SK-N-SH treated with all-trans-retinoic acid at 6 μM for 48 hours (cell line): ENCODE data around the gene YPEL2.

Experiments used
- ATAC-seq: fragments of 200-7000 bp; cut with Tn5 transposase; 3 replicates; pipeline ENCODE4 v1.9.1; 2020; ENCODE audit warnings: mild to moderate bottlenecking, moderate library complexity
- CREB5 ChIP-seq: fragments of 250-450 bp; sonication (Bioruptor Pico); IDR thresholded peaks from 2 replicates; pipeline ENCODE4 v1.5.1; 2020; ENCODE audit warnings: low read depth, mild to moderate bottlenecking, moderate library complexity
- CSRNP3 ChIP-seq: fragments of 250-450 bp; sonication (Bioruptor Pico); IDR thresholded peaks from 2 replicates; pipeline ENCODE4 v1.5.1; 2021; ENCODE audit warnings: mild to moderate bottlenecking, moderate library complexity
- ESRRG ChIP-seq: fragments of 250-450 bp; sonication (Bioruptor Pico); IDR thresholded peaks from 2 replicates; pipeline ENCODE4 v1.6.1; 2021; ENCODE audit warnings: mild to moderate bottlenecking
- GLIS3 ChIP-seq: fragments of 250-450 bp; sonication (Bioruptor Pico); IDR thresholded peaks from 2 replicates; pipeline ENCODE4 v1.5.0; 2020; ENCODE audit warnings: mild to moderate bottlenecking, moderate library complexity
- OSR1 ChIP-seq: fragments of 250-450 bp; sonication (Bioruptor Pico); IDR thresholded peaks from 2 replicates; pipeline ENCODE4 v1.8.0; 2022; ENCODE audit warnings: moderate library complexity, mild to moderate bottlenecking, inconsistent platforms
- PATZ1 ChIP-seq: fragments of 250-450 bp; sonication (Bioruptor Pico); IDR thresholded peaks from 2 replicates; pipeline ENCODE4 v1.8.0; 2020; ENCODE audit warnings: mild to moderate bottlenecking, moderate library complexity, borderline replicate concordance
- POU6F1 ChIP-seq: fragments of 250-450 bp; sonication (Bioruptor Pico); IDR thresholded peaks from 2 replicates; pipeline ENCODE4 v1.8.0; 2021; ENCODE audit warnings: low read depth, mild to moderate bottlenecking, moderate library complexity, borderline replicate concordance
- PPARA ChIP-seq: fragments of 250-450 bp; sonication (Bioruptor Pico); IDR thresholded peaks from 2 replicates; pipeline ENCODE4 v1.5.0; 2020; ENCODE audit warnings: mild to moderate bottlenecking, borderline replicate concordance
- RARB ChIP-seq: fragments of 250-450 bp; sonication (Bioruptor Pico); IDR thresholded peaks from 2 replicates; pipeline ENCODE4 v1.8.0; 2021; ENCODE audit warnings: mild to moderate bottlenecking, moderate library complexity
- SNAI2 ChIP-seq: fragments of 250-450 bp; sonication (Bioruptor Pico); IDR thresholded peaks from 2 replicates; pipeline ENCODE4 v1.5.0; 2020; ENCODE audit warnings: mild to moderate bottlenecking, moderate library complexity
- TCF4 ChIP-seq: fragments of 250-450 bp; sonication (Bioruptor Pico); IDR thresholded peaks from 2 replicates; pipeline ENCODE4 v1.8.0; 2021; ENCODE audit warnings: mild to moderate bottlenecking, moderate library complexity, borderline replicate concordance
- TOX ChIP-seq: fragments of 250-450 bp; sonication (Bioruptor Pico); IDR thresholded peaks from 2 replicates; pipeline ENCODE4 v1.8.0; 2021; ENCODE audit warnings: mild to moderate bottlenecking, moderate library complexity, borderline replicate concordance
- TSHZ2 ChIP-seq: fragments of 250-450 bp; sonication (Bioruptor Pico); IDR thresholded peaks from 2 replicates; pipeline ENCODE4 v1.5.0; 2020; ENCODE audit warnings: mild to moderate bottlenecking, moderate library complexity
- ZC3H10 ChIP-seq: fragments of 250-450 bp; sonication (Bioruptor Pico); IDR thresholded peaks from 2 replicates; pipeline ENCODE4 v1.5.1; 2021; ENCODE audit warnings: mild to moderate bottlenecking, moderate library complexity
- ZFP30 ChIP-seq: fragments of 450-650 bp; formaldehyde crosslinking; IDR thresholded peaks from 2 replicates; pipeline ENCODE4 v1.5.0; 2022; ENCODE audit warnings: mild to moderate bottlenecking, moderate library complexity
- ZNF565 ChIP-seq: fragments of 450-650 bp; formaldehyde crosslinking; conservative IDR thresholded peaks from 2 replicates; pipeline ENCODE4 v1.5.0; 2020; ENCODE audit warnings: low read depth, mild to moderate bottlenecking, moderate library complexity
- ZNF8 ChIP-seq: fragments of 450-650 bp; formaldehyde crosslinking; IDR thresholded peaks from 2 replicates; pipeline ENCODE4 v1.5.0; 2020; ENCODE audit warnings: mild to moderate bottlenecking, moderate library complexity

Gene YPEL2

GRCh38 chr17:59335685-59336084, 4.2 kb downstream of the YPEL2 start:
- ATAC-seq = no peak

GRCh38 chr17:59337741-59338299, 6.4 kb downstream of the YPEL2 start:
- ATAC-seq = no peak
- no peak for TF ChIP-seq TCF4
- no peak for TF ChIP-seq GLIS3 (CRISPR knock-in tag)
- no peak for TF ChIP-seq ZNF565 (CRISPR knock-in tag)
- no peak for TF ChIP-seq ZFP30
- TF ChIP-seq RARB = no peak
- no peak for TF ChIP-seq TSHZ2 (CRISPR knock-in tag)

More at GRCh38 chr17:59335685-59336084, 4.2 kb downstream of the YPEL2 start:
- no peak for TF ChIP-seq TSHZ2 (CRISPR knock-in tag)
- TF ChIP-seq GLIS3 (CRISPR knock-in tag) = no peak
- no peak for TF ChIP-seq SNAI2 (CRISPR knock-in tag)
- no peak for TF ChIP-seq OSR1 (CRISPR knock-in tag)
- TF ChIP-seq ESRRG = no peak
- no peak for TF ChIP-seq ZNF8 (CRISPR knock-in tag)
- TF ChIP-seq CSRNP3 (CRISPR knock-in tag) = no peak
- no peak for TF ChIP-seq TCF4
- no peak for TF ChIP-seq TOX (CRISPR knock-in tag)
- TF ChIP-seq PATZ1 (CRISPR knock-in tag) = no peak
- TF ChIP-seq CREB5 (CRISPR knock-in tag) = no peak
- TF ChIP-seq ZNF565 (CRISPR knock-in tag) = no peak
- TF ChIP-seq POU6F1 (CRISPR knock-in tag) = no peak
- TF ChIP-seq PPARA (CRISPR knock-in tag) = no peak
- no peak for TF ChIP-seq ZC3H10
- TF ChIP-seq ZFP30 = no peak
